Fibroblast of lung (primary cell): ENCODE data around the gene QSOX2. TPM values are rescaled to one million over a fixed set of nuclear protein-coding genes. Genes with fewer than 3 reads are reported as not detected.

ENCODE experiments used
- DNase-seq, 2 donors: peaks; one replicate each; pipeline versions ENCODE4 v3.0.0 to v3.0.0-alpha.2; 2010; ENCODE audit warnings: low read depth in 2 of 2
- H2AFZ ChIP-seq: 2 replicates; pipeline ENCODE4 v1.5.1; 2012; ENCODE audit warnings: low read length, control low read depth, inconsistent platforms
- H3K27ac ChIP-seq: 2 replicates; pipeline ENCODE4 v1.5.1; 2011; ENCODE audit warnings: low read length, control low read depth; ENCODE audit not compliant: insufficient read depth
- H3K27me3 ChIP-seq: 2 replicates; pipeline ENCODE4 v1.5.1; 2011; ENCODE audit warnings: mild to moderate bottlenecking, low read length; ENCODE audit not compliant: control insufficient read depth, insufficient read depth
- H3K36me3 ChIP-seq: 2 replicates; pipeline ENCODE4 v1.5.1; 2011; ENCODE audit warnings: low read length; ENCODE audit not compliant: control insufficient read depth, insufficient read depth
- H3K4me1 ChIP-seq: 2 replicates; pipeline ENCODE4 v1.5.1; 2011; ENCODE audit warnings: low read length; ENCODE audit not compliant: control insufficient read depth, insufficient read depth; ENCODE audit errors: extremely low read depth
- H3K4me2 ChIP-seq: 2 replicates; pipeline ENCODE4 v1.5.1; 2011; ENCODE audit warnings: low read length, control low read depth; ENCODE audit not compliant: insufficient read depth; ENCODE audit errors: extremely low read depth
- H3K4me3 ChIP-seq, 4 experiments: fragments of 200-600 bp in 1 of 4; sonication (generic) in 1 of 4; replicated peaks in 1 of 4; 2 replicates each; pipeline ENCODE4 v1.5.1; 2011 to 2016; ENCODE audit warnings: low read length in 4 of 4, low read depth in 3 of 4, mild to moderate bottlenecking in 3 of 4, control low read depth in 2 of 4, inconsistent platforms in 1 of 4, mixed read lengths in 1 of 4; ENCODE audit not compliant: insufficient read depth in 1 of 4; ENCODE audit errors: control extremely low read depth in 1 of 4
- H3K79me2 ChIP-seq: 2 replicates; pipeline ENCODE4 v1.5.1; 2012; ENCODE audit warnings: mild to moderate bottlenecking, low read length, inconsistent platforms; ENCODE audit not compliant: control insufficient read depth, insufficient read depth
- H3K9ac ChIP-seq: 2 replicates; pipeline ENCODE4 v1.5.1; 2011; ENCODE audit warnings: mild to moderate bottlenecking, low read length, control low read depth; ENCODE audit not compliant: insufficient read depth
- H3K9me3 ChIP-seq: 2 replicates; pipeline ENCODE4 v1.5.1; 2012; ENCODE audit warnings: low read depth, low read length; ENCODE audit not compliant: control insufficient read depth, insufficient read depth
- H4K20me1 ChIP-seq: 2 replicates; pipeline ENCODE4 v1.5.1; 2011; ENCODE audit warnings: low read length; ENCODE audit not compliant: control insufficient read depth, insufficient read depth; ENCODE audit errors: extremely low read depth
- EZH2 ChIP-seq: IDR thresholded peaks from 2 replicates; pipeline ENCODE4 v1.5.1; 2012; ENCODE audit warnings: low read length, control low read depth, mild to moderate bottlenecking; ENCODE audit errors: missing control alignments
- polyA plus RNA-seq, 2 donors: library from polyadenylated mRNA; depleted of rRNA in 1 of 2; stranded (reverse) in 1 of 2; unstranded in 1 of 2; fragments of >200 nt; gene quantifications; 2 replicates each; pipeline ENCODE4 v1.2.1, GENCODE V29; 2011 to 2012; ENCODE audit warnings: missing spikeins in 1 of 2
- total RNA-seq: library from RNA; depleted of rRNA; stranded (reverse); fragments of >200 nt; gene quantifications from 2 replicates; pipeline ENCODE4 v1.2.1, GENCODE V29; 2014
- TF ChIP-seq, protein P1 (sequence below), 2 donors: IDR thresholded peaks in 1 of 2; conservative IDR thresholded peaks in 1 of 2; 1 replicate in 1 of 2; 2 replicates in 1 of 2; pipeline ENCODE4 v1.5.1; 2011 to 2012; ENCODE audit warnings: low read length in 2 of 2, control low read depth in 1 of 2, inconsistent platforms in 1 of 2, low read depth in 1 of 2, mild to moderate bottlenecking in 1 of 2

QSOX2 gene
- total and polyA plus RNA-seq, 2 donors (not counting 1 experiment from before 2014, with no cell fraction given), result 7.8 to 13.2 TPM

DNA sequence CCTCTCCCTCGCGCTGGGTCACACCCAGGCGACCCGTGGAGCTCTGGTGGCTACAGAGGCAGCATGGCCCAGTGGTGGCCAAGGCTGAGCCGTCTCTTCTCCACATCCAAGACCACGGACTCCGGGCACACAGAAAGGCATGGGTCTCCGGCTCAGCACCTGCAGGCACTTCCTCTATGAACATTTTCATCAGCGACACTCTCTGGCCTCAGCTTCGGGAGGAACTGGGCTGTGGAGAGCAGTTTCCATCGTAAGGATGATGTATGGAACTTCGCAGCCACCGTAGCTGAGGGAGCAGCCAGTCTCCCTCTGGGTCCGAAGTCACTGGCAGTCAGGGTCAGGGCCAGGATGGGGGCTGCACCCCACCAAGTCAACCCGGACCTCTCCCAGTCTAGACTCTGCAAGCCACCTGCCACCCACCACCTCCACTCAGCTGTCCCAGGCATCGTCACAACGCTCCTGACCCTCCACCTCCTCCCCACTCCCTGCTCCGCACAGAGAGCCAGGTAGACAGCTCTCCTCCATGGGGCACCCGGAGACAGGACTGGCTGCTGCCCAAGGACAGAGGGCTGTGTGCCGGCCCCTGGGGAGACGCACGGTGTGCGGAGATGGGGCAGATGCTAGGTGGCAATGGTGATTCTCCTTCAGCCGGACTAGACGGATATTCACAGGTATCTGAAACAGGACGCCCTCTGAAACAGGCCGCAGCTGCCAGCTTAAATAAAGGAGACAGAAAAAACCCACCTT lies 9.7 kb downstream of the QSOX2 start:
- Histone ChIP-seq H3K4me2 (no peak overlapping the region), H3K4me1 (no peaks in the 10 kb centered on the region), H3K27me3 (no peaks in the 10 kb centered on the region), H3K79me2 (peaks cover 3% of the 10 kb centered on the region), H3K36me3 (no peaks in the 10 kb centered on the region), H3K4me3 (no peak overlapping the region), H4K20me1 (peaks cover 2% of the 10 kb centered on the region), H3K27ac (no peak overlapping the region), H2AFZ (no peak overlapping the region), H3K9me3 (no peaks in the 10 kb centered on the region), H3K9ac (no peak overlapping the region)
- DNase-seq, result no peak
- TF ChIP-seq, protein P1, sequence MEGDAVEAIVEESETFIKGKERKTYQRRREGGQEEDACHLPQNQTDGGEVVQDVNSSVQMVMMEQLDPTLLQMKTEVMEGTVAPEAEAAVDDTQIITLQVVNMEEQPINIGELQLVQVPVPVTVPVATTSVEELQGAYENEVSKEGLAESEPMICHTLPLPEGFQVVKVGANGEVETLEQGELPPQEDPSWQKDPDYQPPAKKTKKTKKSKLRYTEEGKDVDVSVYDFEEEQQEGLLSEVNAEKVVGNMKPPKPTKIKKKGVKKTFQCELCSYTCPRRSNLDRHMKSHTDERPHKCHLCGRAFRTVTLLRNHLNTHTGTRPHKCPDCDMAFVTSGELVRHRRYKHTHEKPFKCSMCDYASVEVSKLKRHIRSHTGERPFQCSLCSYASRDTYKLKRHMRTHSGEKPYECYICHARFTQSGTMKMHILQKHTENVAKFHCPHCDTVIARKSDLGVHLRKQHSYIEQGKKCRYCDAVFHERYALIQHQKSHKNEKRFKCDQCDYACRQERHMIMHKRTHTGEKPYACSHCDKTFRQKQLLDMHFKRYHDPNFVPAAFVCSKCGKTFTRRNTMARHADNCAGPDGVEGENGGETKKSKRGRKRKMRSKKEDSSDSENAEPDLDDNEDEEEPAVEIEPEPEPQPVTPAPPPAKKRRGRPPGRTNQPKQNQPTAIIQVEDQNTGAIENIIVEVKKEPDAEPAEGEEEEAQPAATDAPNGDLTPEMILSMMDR (conservative IDR thresholded peaks at IDR 0.05 in 1 of 2, IDR thresholded peaks at IDR 0.05 in 1 of 2; ENCODE audit: low read depth in 1 of 2, low read length in 2 of 2), result no peak
- TF ChIP-seq EZH2, result no peak

DNA sequence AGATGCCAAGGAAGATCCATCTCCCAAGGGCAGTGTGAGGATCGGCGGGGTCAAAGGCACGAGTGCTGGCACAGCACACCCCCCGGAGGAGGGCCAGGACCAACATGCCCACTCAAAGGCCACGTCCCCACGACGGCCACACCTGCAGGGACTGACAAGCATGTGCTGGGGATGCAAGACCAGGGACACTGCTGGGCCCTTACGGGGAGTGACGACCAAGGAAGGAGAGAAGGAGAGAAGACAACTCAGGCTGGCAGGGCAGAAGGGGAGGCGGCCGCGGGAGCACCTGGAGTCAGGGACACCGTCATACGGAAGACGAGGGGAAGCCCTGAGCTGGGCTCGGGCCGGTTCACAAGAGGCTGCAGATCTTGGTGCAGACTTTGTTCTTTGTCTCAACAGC lies 10.4 kb downstream of the QSOX2 start:
- H3K4me3 ChIP-seq, result no peak overlapping the region
- no peak overlapping the region for H3K9ac ChIP-seq
- H2AFZ ChIP-seq, result no peak overlapping the region
- H3K79me2 ChIP-seq, result peaks cover 3% of the 10 kb centered on the region
- no peaks in the 10 kb centered on the region for H3K9me3 ChIP-seq
- H3K4me2 ChIP-seq, result no peak overlapping the region
- no peak for DNase-seq
- no peaks in the 10 kb centered on the region for H3K36me3 ChIP-seq
- H3K4me1 ChIP-seq, result no peaks in the 10 kb centered on the region
- no peak overlapping the region for H3K27ac ChIP-seq
- H3K27me3 ChIP-seq, result no peaks in the 10 kb centered on the region
- TF ChIP-seq, protein P1 (conservative IDR thresholded peaks at IDR 0.05 in 1 of 2, IDR thresholded peaks at IDR 0.05 in 1 of 2; ENCODE audit: low read depth in 1 of 2, low read length in 2 of 2), result no peak
- no peak for TF ChIP-seq EZH2
- peaks cover 2% of the 10 kb centered on the region for H4K20me1 ChIP-seq

DNA sequence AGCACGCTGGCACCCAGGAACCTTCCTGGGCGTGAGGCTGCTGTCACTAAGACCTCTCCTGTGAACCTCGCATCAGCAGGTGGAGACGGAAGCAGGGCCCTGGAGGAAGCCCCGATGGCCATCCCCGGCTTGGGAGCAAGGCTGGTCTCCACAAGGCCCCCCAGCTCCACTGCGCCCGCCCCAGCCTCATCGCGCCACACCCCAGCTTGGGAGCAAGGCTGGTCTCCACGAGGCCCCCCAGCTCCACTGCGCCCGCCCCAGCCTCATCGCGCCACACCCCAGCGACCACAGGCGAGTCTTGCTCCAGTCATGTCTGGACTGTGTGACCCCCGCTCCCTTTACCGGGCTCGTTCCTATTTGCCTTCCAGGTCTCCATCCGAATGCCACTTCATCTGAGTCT lies 11.0 kb downstream of the QSOX2 start:
- TF ChIP-seq EZH2, result no peak
- TF ChIP-seq, protein P1 (conservative IDR thresholded peaks at IDR 0.05 in 1 of 2, IDR thresholded peaks at IDR 0.05 in 1 of 2; ENCODE audit: low read depth in 1 of 2, low read length in 2 of 2), result no peak
- Histone ChIP-seq H3K27ac (no peak overlapping the region), H3K27me3 (no peaks in the 10 kb centered on the region), H3K9me3 (no peaks in the 10 kb centered on the region), H3K79me2 (peaks cover 3% of the 10 kb centered on the region), H3K4me3 (no peak overlapping the region), H3K4me2 (no peak overlapping the region), H4K20me1 (peaks cover 2% of the 10 kb centered on the region), H2AFZ (no peak overlapping the region), H3K36me3 (no peaks in the 10 kb centered on the region), H3K4me1 (no peaks in the 10 kb centered on the region), H3K9ac (no peak overlapping the region)
- no peak for DNase-seq
